Stimulated activated effector memory CD8-positive, alpha-beta T cell treated with anti-CD3 and anti-CD28 coated beads, Interleukin-12 subunit alpha, Interleukin-12 subunit beta, amount 100 ng/mL, for 72 hours (primary cell): ENCODE results near the gene EEF1G.
A peak's percentile ranks its signal among the peaks of the same experiment; 100 is the strongest.

ENCODE experiments used
- ATAC-seq: fragments of 150-1000 bp; cut with Tn5 transposase; 2 replicates; pipeline ENCODE4 v1.10.0; 2021
- DNase-seq, 2 donors: peaks; one replicate each; pipeline ENCODE4 v3.0.0; 2021 to 2022; ENCODE audit warnings: low spot score in 2 of 2
- H3K27ac Mint-ChIP-seq: one replicate; pipeline ENCODE4 v1.8.0; 2022; ENCODE audit warnings: mild to moderate bottlenecking, mixed read lengths
- H3K36me3 Mint-ChIP-seq: one replicate; pipeline ENCODE4 v1.8.0; 2022; ENCODE audit warnings: mild to moderate bottlenecking, mixed read lengths
- H3K4me1 Mint-ChIP-seq: one replicate; pipeline ENCODE4 v1.8.0; 2022; ENCODE audit warnings: mixed read lengths
- H3K4me3 Mint-ChIP-seq: one replicate; pipeline ENCODE4 v1.8.0; 2022; ENCODE audit warnings: mild to moderate bottlenecking, mixed read lengths
- H3K9me3 Mint-ChIP-seq: one replicate; pipeline ENCODE4 v1.8.0; 2022; ENCODE audit warnings: mixed read lengths

The EEF1G gene

GRCh38 chr11:62544581-62545436 lies 28.9 kb downstream of the EEF1G start:
- Mint-ChIP-seq H3K27ac (peak overlapping the region; percentile 93), H3K4me3 (peak overlapping the region; percentile 80), H3K4me1 (peaks cover 69% of the 10 kb centered on the region), H3K9me3 (no peaks in the 10 kb centered on the region), H3K36me3 (peaks cover 42% of the 10 kb centered on the region)
- DNase-seq (peak in 1 of 2 donors; percentile 71), ATAC-seq (no peak)

GRCh38 chr11:62543680-62544444 lies 29.8 kb downstream of the EEF1G start:
- H3K27ac Mint-ChIP-seq, result peak overlapping the region; percentile 93
- ATAC-seq (no peak), DNase-seq (peak in 1 of 2 donors; percentile 63)
- no peaks in the 10 kb centered on the region for H3K9me3 Mint-ChIP-seq
- H3K4me3 Mint-ChIP-seq, result peak overlapping the region; percentile 80
- peaks cover 79% of the 10 kb centered on the region for H3K4me1 Mint-ChIP-seq
- H3K36me3 Mint-ChIP-seq, result peaks cover 42% of the 10 kb centered on the region

GRCh38 chr11:62542750-62543567 lies 30.7 kb downstream of the EEF1G start:
- ATAC-seq, result peak; percentile 76
- DNase-seq, result peak; percentile 81 to 93
- Mint-ChIP-seq H3K4me1 (peaks cover 84% of the 10 kb centered on the region), H3K4me3 (peak overlapping the region; percentile 80), H3K36me3 (peaks cover 43% of the 10 kb centered on the region), H3K27ac (peak overlapping the region; percentile 93), H3K9me3 (no peaks in the 10 kb centered on the region)

- ATAC-seq, result no peak
- Mint-ChIP-seq H3K4me1 (peaks cover 79% of the 10 kb centered on the region), H3K27ac (peak overlapping the region; percentile 93), H3K36me3 (peaks cover 42% of the 10 kb centered on the region), H3K9me3 (no peaks in the 10 kb centered on the region), H3K4me3 (peak overlapping the region; percentile 80)
- no peak for DNase-seq
These were observed 31.5 kb downstream of the EEF1G start for GRCh38 chr11:62542111-62542745.

GRCh38 chr11:62540804-62541701 lies 32.6 kb downstream of the EEF1G start:
- peak; percentile 78 for ATAC-seq
- Mint-ChIP-seq H3K36me3 (peaks cover 50% of the 10 kb centered on the region), H3K27ac (peak overlapping the region; percentile 93), H3K4me3 (peak overlapping the region; percentile 80), H3K4me1 (peaks cover 84% of the 10 kb centered on the region), H3K9me3 (no peaks in the 10 kb centered on the region)
- peak in 1 of 2 donors; percentile 82 for DNase-seq

- peaks cover 57% of the 10 kb centered on the region for H3K36me3 Mint-ChIP-seq
- peak in 1 of 2 donors; percentile 70 for DNase-seq
- H3K27ac Mint-ChIP-seq, result peak overlapping the region; percentile 93
- peak; percentile 39 for ATAC-seq
- H3K9me3 Mint-ChIP-seq, result no peaks in the 10 kb centered on the region
- peaks cover 80% of the 10 kb centered on the region for H3K4me1 Mint-ChIP-seq
- H3K4me3 Mint-ChIP-seq, result peak overlapping the region; percentile 80
These were observed 34.3 kb downstream of the EEF1G start for GRCh38 chr11:62539238-62539925.

GRCh38 chr11:62538470-62539237 lies 35.0 kb downstream of the EEF1G start:
- Mint-ChIP-seq H3K4me1 (peaks cover 73% of the 10 kb centered on the region), H3K27ac (peak overlapping the region; percentile 93), H3K4me3 (peak overlapping the region; percentile 80), H3K9me3 (no peaks in the 10 kb centered on the region), H3K36me3 (peaks cover 60% of the 10 kb centered on the region)
- ATAC-seq, result no peak
- no peak for DNase-seq

- DNase-seq, result no peak
- peak overlapping the region; percentile 93 for H3K27ac Mint-ChIP-seq
- no peaks in the 10 kb centered on the region for H3K9me3 Mint-ChIP-seq
- ATAC-seq, result no peak
- peaks cover 63% of the 10 kb centered on the region for H3K4me1 Mint-ChIP-seq
- peaks cover 77% of the 10 kb centered on the region for H3K36me3 Mint-ChIP-seq
- H3K4me3 Mint-ChIP-seq, result no peak overlapping the region
These were observed 37.3 kb downstream of the EEF1G start for GRCh38 chr11:62536301-62536957.

- Mint-ChIP-seq H3K4me1 (peaks cover 56% of the 10 kb centered on the region), H3K36me3 (peaks cover 77% of the 10 kb centered on the region), H3K4me3 (no peak overlapping the region), H3K9me3 (no peaks in the 10 kb centered on the region), H3K27ac (peak overlapping the region; percentile 93)
- ATAC-seq (no peak), DNase-seq (no peak)
These were observed 37.9 kb downstream of the EEF1G start for GRCh38 chr11:62535802-62536201.

- H3K4me1 Mint-ChIP-seq, result peaks cover 49% of the 10 kb centered on the region
- H3K4me3 Mint-ChIP-seq, result no peak overlapping the region
- H3K9me3 Mint-ChIP-seq, result no peaks in the 10 kb centered on the region
- DNase-seq (no peak), ATAC-seq (no peak)
- peak overlapping the region; percentile 93 for H3K27ac Mint-ChIP-seq
- H3K36me3 Mint-ChIP-seq, result peaks cover 84% of the 10 kb centered on the region
These were observed 38.7 kb downstream of the EEF1G start for GRCh38 chr11:62534779-62535545.

GRCh38 chr11:62532096-62532495 lies 41.6 kb downstream of the EEF1G start:
- DNase-seq (no peak), ATAC-seq (no peak)
- no peak overlapping the region for H3K4me3 Mint-ChIP-seq
- H3K36me3 Mint-ChIP-seq, result peaks cover 100% of the 10 kb centered on the region
- H3K27ac Mint-ChIP-seq, result peak overlapping the region; percentile 88
- H3K4me1 Mint-ChIP-seq, result peaks cover 33% of the 10 kb centered on the region
- H3K9me3 Mint-ChIP-seq, result no peaks in the 10 kb centered on the region
